AG09319 (cell line): ENCODE measurements around the gene MYH15.
A peak's percentile ranks its signal among the peaks of the same experiment; 100 is the strongest.

Experiments used
- DNase-seq: peaks from one replicate; pipeline ENCODE4 v3.0.0-alpha.2; 2010; ENCODE audit warnings: low read depth; ENCODE audit errors: extremely low read depth
- TF ChIP-seq, protein P1 (sequence below): IDR thresholded peaks from 2 replicates; pipeline ENCODE4 v1.5.1; 2011; ENCODE audit warnings: low read depth, mild to moderate bottlenecking, inconsistent platforms, low read length, moderate library complexity

MYH15 gene

DNA sequence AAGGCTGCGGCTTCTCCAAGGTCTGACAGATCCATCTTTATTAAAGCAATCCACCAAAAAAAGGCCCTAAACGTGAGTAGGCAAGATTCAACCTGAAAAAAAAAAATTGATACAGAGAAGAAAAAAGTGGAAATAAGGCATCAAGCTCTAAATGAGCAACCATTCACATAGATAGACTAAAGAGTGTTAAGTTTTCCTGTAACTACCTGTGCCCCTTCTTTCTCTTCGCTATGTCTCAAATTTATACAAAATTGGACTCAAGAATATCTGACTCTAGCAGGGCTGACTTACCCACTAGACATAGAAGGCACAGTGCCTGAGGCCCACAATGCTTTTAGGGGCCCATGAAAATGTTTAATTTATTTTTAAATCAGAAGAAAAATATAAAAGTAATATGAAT is at the start of gene MYH15:
Gene MYH15 (minus strand): TSS at position 101 of the 400 bp plus-strand sequence. CDS start 66 bp downstream, at position 35.
- TF ChIP-seq, protein P1, sequence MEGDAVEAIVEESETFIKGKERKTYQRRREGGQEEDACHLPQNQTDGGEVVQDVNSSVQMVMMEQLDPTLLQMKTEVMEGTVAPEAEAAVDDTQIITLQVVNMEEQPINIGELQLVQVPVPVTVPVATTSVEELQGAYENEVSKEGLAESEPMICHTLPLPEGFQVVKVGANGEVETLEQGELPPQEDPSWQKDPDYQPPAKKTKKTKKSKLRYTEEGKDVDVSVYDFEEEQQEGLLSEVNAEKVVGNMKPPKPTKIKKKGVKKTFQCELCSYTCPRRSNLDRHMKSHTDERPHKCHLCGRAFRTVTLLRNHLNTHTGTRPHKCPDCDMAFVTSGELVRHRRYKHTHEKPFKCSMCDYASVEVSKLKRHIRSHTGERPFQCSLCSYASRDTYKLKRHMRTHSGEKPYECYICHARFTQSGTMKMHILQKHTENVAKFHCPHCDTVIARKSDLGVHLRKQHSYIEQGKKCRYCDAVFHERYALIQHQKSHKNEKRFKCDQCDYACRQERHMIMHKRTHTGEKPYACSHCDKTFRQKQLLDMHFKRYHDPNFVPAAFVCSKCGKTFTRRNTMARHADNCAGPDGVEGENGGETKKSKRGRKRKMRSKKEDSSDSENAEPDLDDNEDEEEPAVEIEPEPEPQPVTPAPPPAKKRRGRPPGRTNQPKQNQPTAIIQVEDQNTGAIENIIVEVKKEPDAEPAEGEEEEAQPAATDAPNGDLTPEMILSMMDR, result no peak
- DNase-seq, result no peak

DNA sequence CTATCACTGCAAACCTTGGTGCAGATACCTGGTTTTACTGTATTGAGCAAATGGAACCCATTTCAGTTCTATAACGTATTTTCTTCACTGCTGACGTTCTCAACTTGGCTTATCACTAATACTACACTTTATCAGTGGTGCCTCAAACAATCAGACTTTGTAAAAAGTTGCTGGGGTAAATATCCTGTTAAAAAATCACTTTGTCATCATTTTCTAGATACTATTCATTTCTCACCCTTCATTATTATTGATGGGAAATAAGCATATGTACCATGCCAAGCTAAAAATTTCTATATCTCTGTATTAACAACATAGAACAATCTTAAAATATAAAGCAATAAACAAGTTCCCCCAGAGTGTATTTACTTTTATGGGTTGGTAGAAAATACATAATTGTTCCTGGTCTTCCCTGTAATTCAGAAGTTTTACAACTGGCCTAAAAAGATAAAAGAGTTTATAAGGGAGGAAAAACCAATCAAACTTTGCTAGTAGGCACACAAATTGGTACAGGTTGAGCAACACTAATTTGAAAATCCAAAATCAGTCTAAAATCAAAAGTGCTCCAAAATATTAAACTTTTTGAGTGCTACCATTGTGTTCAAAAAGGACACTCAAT is 45.7 kb upstream of the MYH15 start:
- TF ChIP-seq, protein P1, result no peak

DNA sequence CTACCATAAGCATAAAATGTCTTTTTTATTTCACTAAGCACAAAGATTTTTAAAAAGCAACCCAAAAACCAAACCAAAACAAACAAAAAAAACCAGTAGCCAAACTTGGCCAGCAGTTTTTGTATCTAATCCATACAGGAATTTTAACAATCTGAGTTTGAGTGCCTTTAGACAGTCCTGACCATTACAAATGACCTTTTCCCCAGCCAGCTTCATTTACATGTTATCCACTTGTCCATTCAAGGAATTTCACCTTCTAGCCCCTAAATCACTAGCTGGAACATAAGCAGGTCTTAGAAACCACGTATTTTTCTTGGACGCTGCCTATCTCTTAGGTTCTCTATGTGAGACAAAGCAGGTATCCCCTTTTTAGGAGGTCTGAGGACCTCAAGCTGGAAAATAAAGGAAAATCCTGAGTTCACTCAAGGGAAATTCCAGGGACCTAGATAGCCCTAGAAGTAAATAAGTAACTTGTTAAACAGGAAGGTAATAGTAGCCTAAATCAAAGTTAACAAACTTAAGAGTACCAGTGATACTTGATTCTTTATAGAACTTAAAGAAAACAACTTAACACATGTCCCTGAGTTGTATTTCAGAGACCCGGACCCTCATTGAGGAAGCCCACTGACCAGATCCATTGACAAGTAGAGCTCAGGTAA is 44.6 kb upstream of the MYH15 start:
- no peak for DNase-seq
- TF ChIP-seq, protein P1, result no peak

More for the DNA sequence above, 45.7 kb upstream of the MYH15 start:
- no peak for DNase-seq

DNA sequence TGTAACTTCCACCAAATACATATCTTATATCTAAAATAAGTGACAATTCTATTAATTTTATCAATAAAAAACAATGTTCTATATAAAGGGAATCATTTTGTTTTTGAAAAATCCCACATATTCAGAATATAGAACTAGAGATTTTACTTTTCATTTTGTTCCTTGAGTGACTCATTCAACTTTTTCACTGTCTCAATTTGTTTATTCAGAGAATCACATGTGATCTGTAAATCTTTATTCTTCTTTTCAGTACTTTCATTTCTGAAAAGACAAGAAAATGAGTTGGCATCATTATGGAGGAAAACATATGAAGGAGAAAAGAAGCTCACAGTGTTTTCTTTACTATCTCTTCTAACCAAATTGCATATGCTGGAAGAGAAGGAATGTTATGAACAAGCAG is 43.8 kb upstream of the MYH15 start:
- no peak for DNase-seq
- TF ChIP-seq, protein P1, result no peak

DNA sequence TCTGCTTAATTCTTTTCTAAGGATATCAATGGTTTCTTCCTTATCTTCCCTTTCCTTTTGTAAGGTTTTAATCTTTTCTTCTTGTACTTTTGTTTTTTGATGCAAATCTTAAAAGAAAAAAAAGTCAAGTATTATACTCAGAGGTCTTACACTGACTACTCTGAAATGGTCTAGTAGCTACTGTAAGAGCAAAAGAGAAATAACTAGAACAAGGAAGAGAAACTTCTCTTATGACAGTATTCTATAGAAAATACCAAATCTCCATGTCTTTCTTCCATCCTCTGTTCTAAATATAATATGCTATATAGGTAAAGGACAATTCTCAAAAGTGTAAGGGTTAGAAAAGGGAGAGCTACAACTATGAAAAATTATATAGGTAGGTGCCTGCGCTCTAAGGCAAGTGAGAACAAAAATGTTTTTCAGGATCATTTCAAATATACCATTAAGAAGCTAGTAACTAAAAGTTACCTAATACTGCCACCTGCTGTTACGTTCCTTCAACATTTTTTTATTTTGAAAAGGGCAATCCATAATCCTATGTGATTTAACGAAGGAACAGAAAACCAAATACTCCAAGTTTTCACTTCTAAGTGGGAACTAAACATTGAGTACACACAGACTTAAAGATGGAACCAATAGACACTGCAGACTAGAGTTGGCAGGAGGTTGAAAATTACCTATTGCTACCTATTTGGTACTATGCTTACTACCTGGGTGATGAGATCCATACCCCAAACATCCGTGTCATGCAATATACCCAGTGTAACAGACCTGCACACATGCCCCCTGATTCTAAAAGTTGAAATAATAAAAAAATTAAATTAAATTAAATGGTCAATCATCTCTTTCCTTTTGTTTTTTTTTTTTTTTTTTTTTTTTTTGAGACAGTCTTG is 42.1 kb upstream of the MYH15 start:
- TF ChIP-seq, protein P1, result peak; percentile 27
- DNase-seq, result peak; percentile 14

DNA sequence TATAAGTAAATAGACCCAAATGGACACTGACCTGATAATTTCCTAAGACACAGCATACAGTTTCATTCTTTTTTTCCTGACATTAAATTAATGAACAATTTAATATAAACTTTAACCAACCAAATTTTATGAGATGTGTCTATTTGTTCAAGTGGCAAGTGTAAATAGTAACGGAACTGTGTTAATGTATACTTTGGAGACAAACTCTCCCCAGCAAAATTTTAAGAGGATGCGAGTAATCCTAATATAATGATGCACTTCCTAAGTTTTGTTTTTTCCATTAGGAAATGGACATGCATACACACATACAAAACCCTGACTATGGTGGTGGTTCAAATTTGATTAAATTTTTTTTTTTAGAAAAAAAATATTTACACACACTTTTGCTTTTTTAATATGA is 38.5 kb upstream of the MYH15 start:
- DNase-seq, result no peak
- TF ChIP-seq, protein P1, result no peak
